Activated CD8-positive, alpha-beta T cell treated with anti-CD3 and anti-CD28 coated beads for 36 hours (primary cell): ENCODE results near the gene TMEM191C. TPM values are rescaled to one million over a fixed set of nuclear protein-coding genes. Genes with fewer than 3 reads are reported as not detected.

Source experiments
- ATAC-seq: fragments of 200-7000 bp; cut with Tn5 transposase; one replicate; pipeline ENCODE4 v1.10.0; 2021; ENCODE audit warnings: mild to moderate bottlenecking, moderate library complexity
- CTCF ChIA-PET: fragments of 350-600 bp; sonication (Branson Sonifier 250); formaldehyde crosslinking; loops from one replicate; lab custom pipeline; 2021; ENCODE audit warnings: antibody characterized with exemption; lab: Charles Lee
- POLR2A ChIA-PET: fragments of 350-600 bp; sonication (Branson Sonifier 250); formaldehyde crosslinking; loops from one replicate; lab custom pipeline; 2021; ENCODE audit warnings: antibody characterized with exemption; lab: Charles Lee
- DNase-seq: peaks from one replicate; pipeline ENCODE4 v3.0.0-alpha.2; 2020
- H3K27ac Mint-ChIP-seq: one replicate; pipeline ENCODE4 v1.8.0; 2021; ENCODE audit warnings: mild to moderate bottlenecking, mixed read lengths
- H3K27me3 Mint-ChIP-seq: one replicate; pipeline ENCODE4 v1.8.0; 2021; ENCODE audit warnings: mixed read lengths
- H3K36me3 Mint-ChIP-seq: one replicate; pipeline ENCODE4 v1.8.0; 2021; ENCODE audit warnings: low read depth, mixed read lengths
- H3K4me1 Mint-ChIP-seq: one replicate; pipeline ENCODE4 v1.8.0; 2021; ENCODE audit warnings: low read depth, mixed read lengths
- H3K4me3 Mint-ChIP-seq: one replicate; pipeline ENCODE4 v1.8.0; 2021; ENCODE audit warnings: mild to moderate bottlenecking, moderate library complexity, mixed read lengths
- H3K9me3 Mint-ChIP-seq: one replicate; pipeline ENCODE4 v1.8.0; 2021; ENCODE audit warnings: mixed read lengths
- CTCF ChIP-seq: fragments of 200-600 bp; IDR thresholded peaks from one replicate; pipeline ENCODE4 v1.8.0; 2022; ENCODE audit warnings: antibody characterized with exemption, mild to moderate bottlenecking
- intact Hi-C: fragments of 100-400 bp; cut with micrococcal nuclease; formaldehyde crosslinking; loops from one replicate; pipeline ENCODE4 v1.10.0; 2022
- total RNA-seq, 2 experiments: library from RNA; stranded (reverse); gene quantifications; one replicate each; pipeline ENCODE4 v1.2.3, GENCODE V29; 2021

The TMEM191C gene
- total RNA-seq, 2 experiments from 2014 or later = 1.7 to 2.7 TPM

DNA sequence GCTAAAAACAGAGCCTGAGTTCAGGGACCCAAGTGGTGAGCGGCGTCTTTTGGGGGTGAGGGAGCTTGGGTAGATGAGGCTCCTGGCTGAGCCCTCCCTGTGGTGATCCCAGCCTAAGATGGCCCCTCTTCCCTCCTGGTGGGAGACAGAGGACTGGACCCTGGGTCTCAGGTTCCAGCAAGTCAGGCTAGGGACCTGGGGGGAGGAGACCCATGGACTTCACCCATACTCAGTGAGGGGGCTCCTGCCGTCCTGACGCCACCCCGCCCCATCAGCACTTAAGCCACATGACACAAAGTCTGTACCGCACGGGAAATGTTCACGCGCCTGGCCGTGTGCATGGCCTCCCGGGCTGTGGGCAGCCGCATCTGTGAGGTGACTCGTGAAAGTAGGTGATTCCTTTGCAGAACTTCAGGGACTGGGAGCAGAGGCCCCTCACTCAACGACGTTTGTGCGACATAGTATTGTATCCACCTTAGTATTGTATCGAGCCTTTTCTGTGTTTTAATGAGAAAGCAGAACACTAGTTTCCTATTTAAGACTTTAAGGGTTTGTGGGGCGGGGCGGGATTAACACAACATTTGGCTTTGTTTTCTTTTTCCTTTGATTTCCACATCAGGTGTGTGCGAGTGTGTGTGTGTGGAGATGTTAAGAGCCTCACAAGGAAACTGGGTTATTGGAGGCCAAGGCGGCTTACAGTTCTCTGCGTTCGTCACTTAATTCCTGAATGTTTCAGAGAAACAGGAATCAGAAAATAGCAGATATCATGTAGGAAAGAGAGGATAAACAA, 18.4 kb upstream of the TMEM191C start:
- CTCF ChIA-PET = no interaction called here
- no peak overlapping the region for H3K27ac Mint-ChIP-seq
- peaks cover 2% of the 10 kb centered on the region for H3K36me3 Mint-ChIP-seq
- no peaks in the 10 kb centered on the region for H3K4me1 Mint-ChIP-seq
- no peak overlapping the region for H3K4me3 Mint-ChIP-seq
- no peaks in the 10 kb centered on the region for H3K27me3 Mint-ChIP-seq
- no peak for ATAC-seq
- intact Hi-C loops = no loop called here
- POLR2A ChIA-PET = no interaction called here
- DNase-seq = no peak
- no peaks in the 10 kb centered on the region for H3K9me3 Mint-ChIP-seq
- no peak for TF ChIP-seq CTCF

DNA sequence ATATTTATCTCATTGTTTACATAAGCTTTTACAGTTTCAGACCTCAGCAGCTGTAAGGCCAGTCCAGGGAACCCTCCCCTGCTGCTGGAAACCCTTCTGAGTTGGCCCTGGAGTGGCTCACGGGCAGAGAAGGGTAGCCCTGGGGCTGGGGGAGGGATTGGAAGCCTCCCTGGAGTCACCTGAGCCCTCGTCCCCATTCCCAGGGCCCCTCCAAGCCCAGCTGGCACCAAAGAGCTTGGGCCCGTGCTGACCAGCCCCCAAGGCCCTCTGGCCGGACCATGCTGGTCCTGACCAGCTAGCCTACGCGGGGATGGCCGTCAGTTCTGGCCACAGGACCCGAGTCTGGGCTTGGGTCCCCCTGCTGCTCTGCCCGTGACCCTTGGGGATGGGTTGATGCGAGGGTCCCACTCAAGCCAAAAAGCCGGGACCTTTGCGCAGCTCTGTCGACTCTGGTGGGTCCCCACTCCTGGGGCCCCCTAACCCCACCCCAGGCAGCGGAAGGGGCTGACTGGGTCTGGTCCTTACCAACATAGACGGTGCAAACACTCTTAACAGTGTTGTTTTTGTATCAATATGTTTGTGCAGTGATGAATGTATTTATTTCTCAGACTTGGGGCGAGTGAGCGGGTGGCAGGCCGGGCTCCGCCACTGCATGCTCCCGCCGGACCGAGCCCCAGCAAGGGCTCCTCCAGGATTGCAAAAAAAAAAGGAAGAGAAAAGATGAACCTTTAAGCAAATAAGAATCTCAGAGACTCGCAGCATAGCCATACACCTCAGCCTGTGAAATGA, 17.5 kb upstream of the TMEM191C start:
- DNase-seq (no peak), ATAC-seq (no peak)

GRCh38 chr22:21450320-21450831, 16.8 kb upstream of the TMEM191C start:
- CTCF ChIA-PET = no interaction called here
- Mint-ChIP-seq H3K4me3 (no peak overlapping the region), H3K27me3 (no peaks in the 10 kb centered on the region), H3K27ac (no peak overlapping the region), H3K36me3 (no peaks in the 10 kb centered on the region), H3K4me1 (no peaks in the 10 kb centered on the region), H3K9me3 (no peaks in the 10 kb centered on the region)
- no peak for TF ChIP-seq CTCF
- DNase-seq (no peak), ATAC-seq (no peak)
- intact Hi-C loops = no loop called here
- POLR2A ChIA-PET = no interaction called here

More for the DNA sequence above, 17.5 kb upstream of the TMEM191C start:
- no peaks in the 10 kb centered on the region for H3K9me3 Mint-ChIP-seq
- ChIA-PET CTCF (no interaction called here), POLR2A (no interaction called here)
- TF ChIP-seq CTCF = no peak
- no peaks in the 10 kb centered on the region for H3K4me1 Mint-ChIP-seq
- intact Hi-C loops = no loop called here
- no peak overlapping the region for H3K27ac Mint-ChIP-seq
- no peak overlapping the region for H3K4me3 Mint-ChIP-seq
- H3K27me3 Mint-ChIP-seq = no peaks in the 10 kb centered on the region
- peaks cover 2% of the 10 kb centered on the region for H3K36me3 Mint-ChIP-seq

DNA sequence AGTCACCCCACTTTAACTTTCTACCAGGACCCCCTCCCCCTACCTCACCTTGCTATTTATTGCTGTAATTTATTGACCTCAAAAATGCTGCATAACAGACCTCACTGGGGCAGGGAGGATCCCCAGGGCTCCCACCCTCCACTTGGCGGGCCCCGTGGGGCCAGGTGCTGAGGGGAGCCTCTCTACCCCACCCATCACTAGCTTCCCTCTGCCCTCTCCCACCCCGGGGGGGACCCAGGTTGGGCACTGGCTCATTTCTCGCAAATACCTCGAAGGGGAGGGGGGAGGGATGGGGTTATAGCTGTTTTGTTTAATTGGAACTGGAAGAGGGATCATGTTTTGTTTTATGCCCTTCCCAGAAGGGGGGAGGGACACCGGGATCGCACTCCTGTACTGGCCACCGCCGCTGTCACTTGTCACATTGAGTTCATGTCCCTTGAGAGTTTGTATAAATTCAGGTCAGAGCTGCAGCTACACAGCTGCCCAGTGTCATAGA, 16.3 kb upstream of the TMEM191C start:
- POLR2A ChIA-PET = no interaction called here
- Mint-ChIP-seq H3K36me3 (no peaks in the 10 kb centered on the region), H3K4me1 (no peaks in the 10 kb centered on the region), H3K27ac (no peak overlapping the region), H3K27me3 (no peaks in the 10 kb centered on the region), H3K9me3 (no peaks in the 10 kb centered on the region), H3K4me3 (no peak overlapping the region)
- no peak for TF ChIP-seq CTCF
- CTCF ChIA-PET = no interaction called here
- DNase-seq (no peak), ATAC-seq (no peak)
- intact Hi-C loops = no loop called here
